ENCODE results near the gene ASTN2.

- TF ChIP-seq, protein P1, sequence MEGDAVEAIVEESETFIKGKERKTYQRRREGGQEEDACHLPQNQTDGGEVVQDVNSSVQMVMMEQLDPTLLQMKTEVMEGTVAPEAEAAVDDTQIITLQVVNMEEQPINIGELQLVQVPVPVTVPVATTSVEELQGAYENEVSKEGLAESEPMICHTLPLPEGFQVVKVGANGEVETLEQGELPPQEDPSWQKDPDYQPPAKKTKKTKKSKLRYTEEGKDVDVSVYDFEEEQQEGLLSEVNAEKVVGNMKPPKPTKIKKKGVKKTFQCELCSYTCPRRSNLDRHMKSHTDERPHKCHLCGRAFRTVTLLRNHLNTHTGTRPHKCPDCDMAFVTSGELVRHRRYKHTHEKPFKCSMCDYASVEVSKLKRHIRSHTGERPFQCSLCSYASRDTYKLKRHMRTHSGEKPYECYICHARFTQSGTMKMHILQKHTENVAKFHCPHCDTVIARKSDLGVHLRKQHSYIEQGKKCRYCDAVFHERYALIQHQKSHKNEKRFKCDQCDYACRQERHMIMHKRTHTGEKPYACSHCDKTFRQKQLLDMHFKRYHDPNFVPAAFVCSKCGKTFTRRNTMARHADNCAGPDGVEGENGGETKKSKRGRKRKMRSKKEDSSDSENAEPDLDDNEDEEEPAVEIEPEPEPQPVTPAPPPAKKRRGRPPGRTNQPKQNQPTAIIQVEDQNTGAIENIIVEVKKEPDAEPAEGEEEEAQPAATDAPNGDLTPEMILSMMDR (conservative IDR thresholded peaks at IDR 0.05 in 1 of 2, IDR thresholded peaks at IDR 0.05 in 1 of 2; ENCODE audit: extremely low read depth in 1 of 2, insufficient read depth in 1 of 2, low read depth in 1 of 2, low read length in 2 of 2) = no peak
- TF ChIP-seq EZH2 (IDR thresholded peaks at IDR 0.05; ENCODE audit: borderline replicate concordance, low read length) = no peak
These were observed 1011.7 kb downstream of the ASTN2 start for GRCh38 chr9:116403171-116403570.
